H1 (cell line): Measurements from ENCODE around the gene PIGU. TPM values are rescaled to one million over a fixed set of nuclear protein-coding genes. Genes with fewer than 3 reads are reported as not detected.
A peak's percentile ranks its signal among the peaks of the same experiment; 100 is the strongest.
"Not testable (repeated sequence)": the region's sequence is repeated elsewhere in the genome, so short reads cannot be mapped to it uniquely, and the experiment has no call there.

Experiments used
- CTCF ChIA-PET: fragments of 300-600 bp; sonication (Branson Sonifier 250); formaldehyde crosslinking; loops from one replicate; lab custom pipeline; 2021; ENCODE audit not compliant: partially characterized antibody; lab: Charles Lee
- POLR2A ChIA-PET: fragments of 300-600 bp; sonication (Branson Sonifier 250); formaldehyde crosslinking; loops from one replicate; lab custom pipeline; 2021; ENCODE audit warnings: inconsistent platforms; ENCODE audit not compliant: partially characterized antibody; lab: Charles Lee
- DNase-seq, 2 experiments: peaks; one replicate each; pipeline versions ENCODE4 v3.0.0 to v3.0.0-alpha.2; 2010 to 2022; ENCODE audit warnings: low spot score in 2 of 2, low read depth in 1 of 2, mixed read lengths in 1 of 2
- FAIRE-seq: peaks from 2 replicates; lab custom pipeline; 2011; peaks lifted over from hg19 to GRCh38; lab: Jason Lieb, UNC
- H2AFZ ChIP-seq: 2 replicates; pipeline ENCODE4 v1.8.1; 2012; ENCODE audit warnings: low read length, inconsistent platforms
- H2AK5ac ChIP-seq: 2 replicates; pipeline ENCODE4 v1.6.1; 2013; ENCODE audit warnings: low read depth, low read length
- H2BK120ac ChIP-seq: replicated peaks from 2 replicates; pipeline ENCODE3; 2013; ENCODE audit warnings: low read depth, low read length, inconsistent platforms
- H2BK12ac ChIP-seq: 2 replicates; pipeline ENCODE4 v1.6.1; 2013; ENCODE audit warnings: low read depth, low read length
- H2BK15ac ChIP-seq: 2 replicates; pipeline ENCODE4 v1.6.1; 2013; ENCODE audit warnings: low read length
- H2BK20ac ChIP-seq: 2 replicates; pipeline ENCODE4 v1.6.1; 2013; ENCODE audit warnings: low read length
- H2BK5ac ChIP-seq: 2 replicates; pipeline ENCODE4 v1.6.1; 2013; ENCODE audit warnings: low read depth, low read length
- H3K14ac ChIP-seq: 2 replicates; pipeline ENCODE4 v1.6.1; 2013; ENCODE audit warnings: inconsistent platforms; ENCODE audit not compliant: insufficient read length
- H3K18ac ChIP-seq: 2 replicates; pipeline ENCODE4 v1.6.1; 2013; ENCODE audit warnings: low read length; ENCODE audit errors: extremely low read depth
- H3K23ac ChIP-seq: 2 replicates; pipeline ENCODE4 v1.6.1; 2013; ENCODE audit warnings: inconsistent platforms; ENCODE audit not compliant: insufficient read length
- H3K23me2 ChIP-seq: 2 replicates; pipeline ENCODE4 v1.6.1; 2013; ENCODE audit warnings: low read depth, low read length
- H3K27ac ChIP-seq: 2 replicates; pipeline ENCODE4 v1.6.1; 2011; ENCODE audit warnings: low read depth, low read length, inconsistent platforms
- H3K27me3 ChIP-seq, 4 experiments: replicated peaks in 1 of 4; 1 replicate in 1 of 4; 2 replicates in 3 of 4; pipeline versions ENCODE4 v1.6.1 to v1.8.1; 2011 to 2013; ENCODE audit warnings: low read length in 3 of 4, mild to moderate bottlenecking in 3 of 4, inconsistent platforms in 2 of 4, mixed read lengths in 2 of 4, moderate library complexity in 1 of 4; ENCODE audit not compliant: control insufficient read depth in 3 of 4, insufficient read depth in 3 of 4; ENCODE audit errors: extremely low read depth in 1 of 4
- H3K36me3 ChIP-seq, 4 experiments: 2 replicates each; pipeline versions ENCODE4 v1.6.1 to v1.8.1; 2011 to 2013; ENCODE audit warnings: mild to moderate bottlenecking in 4 of 4, low read length in 3 of 4, moderate library complexity in 2 of 4, control low read depth in 1 of 4, inconsistent platforms in 1 of 4; ENCODE audit not compliant: insufficient read depth in 4 of 4, control insufficient read depth in 2 of 4
- H3K4ac ChIP-seq: replicated peaks from 2 replicates; pipeline ENCODE3; 2013; ENCODE audit warnings: low read length, low read depth, mixed read lengths, inconsistent platforms; ENCODE audit not compliant: insufficient read length
- H3K4me1 ChIP-seq, 4 experiments: replicated peaks in 1 of 4; 1 replicate in 1 of 4; 2 replicates in 3 of 4; pipeline versions ENCODE4 v1.6.1 to v1.8.1; 2011 to 2013; ENCODE audit warnings: low read length in 3 of 4, inconsistent platforms in 2 of 4, mixed read lengths in 1 of 4; ENCODE audit not compliant: insufficient read depth in 4 of 4, control insufficient read depth in 3 of 4
- H3K4me2 ChIP-seq, 2 experiments: 2 replicates each; pipeline versions ENCODE4 v1.6.1 to v1.8.1; 2011 to 2013; ENCODE audit warnings: low read depth in 2 of 2, low read length in 2 of 2, control low read depth in 1 of 2, inconsistent platforms in 1 of 2, mild to moderate bottlenecking in 1 of 2; ENCODE audit not compliant: insufficient read depth in 1 of 2
- H3K4me3 ChIP-seq, 4 experiments: fragments of 200-600, 300-600 bp in 1 of 4; sonication (generic), shearing (Covaris generic), sonication (Bioruptor Twin) in 1 of 4; 2 replicates each; pipeline versions ENCODE4 v1.5.1 to v1.8.1; 2011 to 2016; ENCODE audit warnings: low read length in 4 of 4, low read depth in 3 of 4, control low read depth in 2 of 4, inconsistent platforms in 2 of 4, mild to moderate bottlenecking in 2 of 4, mixed read lengths in 1 of 4, moderate library complexity in 1 of 4; ENCODE audit not compliant: insufficient read depth in 2 of 4; ENCODE audit errors: extremely low read depth in 1 of 4
- H3K56ac ChIP-seq: replicated peaks from 2 replicates; pipeline ENCODE3; 2013; ENCODE audit warnings: low read depth, mild to moderate bottlenecking, mixed read lengths, low read length, inconsistent platforms; ENCODE audit not compliant: insufficient read length
- H3K79me1 ChIP-seq: 2 replicates; pipeline ENCODE4 v1.6.1; 2013; ENCODE audit warnings: low read depth, low read length, control low read depth
- H3K79me2 ChIP-seq, 2 experiments: 2 replicates each; pipeline versions ENCODE4 v1.6.1 to v1.8.1; 2012 to 2013; ENCODE audit warnings: low read length in 2 of 2, mild to moderate bottlenecking in 2 of 2, inconsistent platforms in 1 of 2; ENCODE audit not compliant: insufficient read depth in 2 of 2, control insufficient read depth in 1 of 2
- H3K9ac ChIP-seq, 4 experiments: replicated peaks in 1 of 4; 1 replicate in 1 of 4; 2 replicates in 3 of 4; pipeline versions ENCODE4 v1.6.1 to v1.8.1; 2011 to 2013; ENCODE audit warnings: low read depth in 3 of 4, low read length in 3 of 4, control low read depth in 2 of 4, mild to moderate bottlenecking in 2 of 4, moderate library complexity in 2 of 4, inconsistent platforms in 1 of 4; ENCODE audit errors: extremely low read depth in 1 of 4
- H3K9me3 ChIP-seq, 2 experiments: 2 replicates each; pipeline versions ENCODE4 v1.6.1 to v1.8.1; 2012 to 2013; ENCODE audit warnings: mild to moderate bottlenecking in 2 of 2, moderate library complexity in 2 of 2, control low read depth in 1 of 2, inconsistent platforms in 1 of 2, low read depth in 1 of 2, low read length in 1 of 2, mixed read lengths in 1 of 2; ENCODE audit not compliant: insufficient read depth in 2 of 2
- H4K20me1 ChIP-seq, 2 experiments: replicated peaks in 1 of 2; 2 replicates each; pipeline versions ENCODE3 to v1.8.1; 2011 to 2013; ENCODE audit warnings: inconsistent platforms in 2 of 2, low read length in 2 of 2, mild to moderate bottlenecking in 1 of 2; ENCODE audit not compliant: insufficient read depth in 2 of 2, control insufficient read depth in 1 of 2
- H4K5ac ChIP-seq: 2 replicates; pipeline ENCODE4 v1.6.1; 2013; ENCODE audit warnings: low read length, low read depth, mixed read lengths, inconsistent platforms; ENCODE audit not compliant: insufficient read length
- H4K8ac ChIP-seq: 2 replicates; pipeline ENCODE4 v1.8.0; 2013; ENCODE audit warnings: mild to moderate bottlenecking, moderate library complexity, low read length, inconsistent platforms; ENCODE audit not compliant: insufficient read depth; ENCODE audit errors: extremely low read depth
- H4K91ac ChIP-seq: replicated peaks from 2 replicates; pipeline ENCODE3; 2013; ENCODE audit warnings: low read length, mixed read lengths, inconsistent platforms; ENCODE audit not compliant: insufficient read length
- CTCF ChIP-seq, 3 experiments: IDR thresholded peaks; 1 replicate in 2 of 3; 2 replicates in 1 of 3; pipeline versions ENCODE4 v1.5.1 to v1.6.1; 2011; ENCODE audit warnings: low read length in 3 of 3, mild to moderate bottlenecking in 3 of 3, inconsistent platforms in 2 of 3, low read depth in 1 of 3, moderate library complexity in 1 of 3; ENCODE audit not compliant: insufficient read depth in 1 of 3; ENCODE audit errors: control extremely low read depth in 1 of 3
- WGBS, 2 experiments: shearing (Covaris generic) in 1 of 2; methylation state at CpG; one replicate each; pipeline versions ENCODE4 v1.1.6 to v1.1.7; 2013 to 2015; ENCODE audit warnings: low lambda C conversion rate in 2 of 2, mixed read lengths in 2 of 2, inconsistent platforms in 1 of 2, low coverage in 1 of 2, missing lambda C conversion rate in 1 of 2; ENCODE audit not compliant: insufficient replicate concordance in 2 of 2, insufficient coverage in 1 of 2, insufficient read length in 1 of 2; ENCODE audit errors: extremely low coverage in 1 of 2, missing lambda C conversion rate in 1 of 2; 5-methylcytosine and 5-hydroxymethylcytosine counted together
- polyA plus RNA-seq, 7 experiments: library from polyadenylated mRNA; depleted of rRNA in 3 of 7; stranded (reverse) in 5 of 7; unstranded in 2 of 7; fragments of >200 nt in 5 of 7; fragments of 200-250 nt in 2 of 7; gene quantifications; 1 replicate in 5 of 7; 2 replicates in 1 of 7; 4 replicates in 1 of 7; pipeline versions ENCODE4 v1.2.1 to v1.2.3, GENCODE V29; 2011 to 2013; ENCODE audit warnings: missing spikeins in 2 of 7, mixed read lengths in 2 of 7
- total RNA-seq: library from RNA; stranded (reverse); fragmentation: NEBNext Ultra II Directional; extraction: Animal tissue kit (Norgen Biotek cat#: 25700); gene quantifications from 2 replicates; pipeline ENCODE4 v1.2.1, GENCODE V29; 2021

Gene PIGU
- total and polyA plus RNA-seq, 2 of the 8 experiments (the other 6 are each of a cell fraction or from before 2014, with no cell fraction given) = 28.3 to 117 TPM

DNA sequence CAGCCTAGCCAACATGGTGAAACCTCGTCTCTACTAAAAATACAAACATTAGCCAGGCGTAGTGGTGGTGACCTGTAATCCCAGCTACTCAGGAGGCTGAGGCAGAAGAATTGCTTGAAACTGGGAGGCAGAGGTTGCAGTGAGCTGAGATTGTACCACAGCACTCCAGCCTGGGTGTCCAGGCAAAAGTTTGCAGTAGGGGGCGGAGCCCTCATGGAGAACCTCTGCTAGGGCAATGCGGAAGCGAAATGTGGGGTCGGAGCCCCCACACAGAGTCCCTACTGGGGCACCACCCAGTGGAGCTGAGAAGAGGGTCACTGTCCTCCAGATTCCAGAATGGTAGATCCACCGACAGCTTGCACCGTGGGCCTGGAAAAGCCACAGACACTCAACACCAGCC lies 60.0 kb downstream of the PIGU start:
- H3K36me3 ChIP-seq, H3K79me2 ChIP-seq, H3K4ac ChIP-seq, H4K20me1 ChIP-seq, H2BK12ac ChIP-seq, H3K9me3 ChIP-seq, H3K4me2 ChIP-seq, POLR2A ChIA-PET, H3K27me3 ChIP-seq, FAIRE-seq, H2AK5ac ChIP-seq, H3K9ac ChIP-seq, H2BK120ac ChIP-seq, H4K5ac ChIP-seq, H2BK20ac ChIP-seq, H3K4me1 ChIP-seq, H4K8ac ChIP-seq, H3K79me1 ChIP-seq, H3K23ac ChIP-seq, H3K14ac ChIP-seq, H3K56ac ChIP-seq, H3K23me2 ChIP-seq, H3K4me3 ChIP-seq, H2BK15ac ChIP-seq, H3K27ac ChIP-seq, H2BK5ac ChIP-seq, H2AFZ ChIP-seq, H3K18ac ChIP-seq, H4K91ac ChIP-seq: not testable (repeated sequence)
- DNase-seq = peak in 1 of 2 experiments; percentile 37
- WGBS, 2 experiments = 93% methylated on average over 8 of the region's 8 CpGs; no CpG with 5 or more reads in 1 of the 2 experiments
- CTCF ChIA-PET = interaction anchor here (0.7 to 1.3 kb wide), 2 partner anchors 80 to 83 kb away, joined by 3 to 4 read pairs; no protein-coding TSS in a partner anchor
- TF ChIP-seq CTCF (IDR thresholded peaks at IDR 0.05; ENCODE audit: control extremely low read depth in 1 of 3, insufficient read depth in 1 of 3, low read depth in 1 of 3, low read length in 3 of 3) = peak in 1 of 3 experiments; percentile 8; a peak in 1 of 4 replicates
